Activated CD8-positive, alpha-beta memory T cell treated with anti-CD3 and anti-CD28 coated beads, Interleukin-2, amount 50 U/mL, for 24 hours (primary cell): ENCODE data around the gene SORCS1.
"Not testable (repeated sequence)": the region's sequence is repeated elsewhere in the genome, so short reads cannot be mapped to it uniquely, and the experiment has no call there.

ENCODE experiments used
- DNase-seq: peaks from one replicate; pipeline ENCODE4 v3.0.0-alpha.2; 2020; ENCODE audit errors: extremely low read depth

The SORCS1 gene

DNA sequence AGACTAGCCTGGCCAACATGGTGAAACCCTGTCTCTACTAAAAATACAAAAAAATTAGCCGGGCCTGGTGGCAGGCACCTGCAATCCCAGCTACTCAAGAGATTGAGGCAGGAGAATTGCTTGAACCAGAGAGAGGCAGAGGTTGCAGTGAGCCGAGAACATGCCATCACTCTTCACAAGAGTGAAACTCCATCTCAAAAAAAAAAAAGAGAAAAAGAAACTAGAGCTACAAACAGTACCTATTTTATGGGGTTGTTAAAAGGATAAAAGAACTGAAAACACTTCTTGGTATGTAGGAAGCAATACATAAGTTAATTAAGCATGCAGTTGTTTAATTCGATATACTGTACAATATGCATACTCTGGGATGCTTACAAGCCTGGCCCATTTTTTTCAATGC, 216.9 kb downstream of the SORCS1 start:
- DNase-seq, result no peak

DNA sequence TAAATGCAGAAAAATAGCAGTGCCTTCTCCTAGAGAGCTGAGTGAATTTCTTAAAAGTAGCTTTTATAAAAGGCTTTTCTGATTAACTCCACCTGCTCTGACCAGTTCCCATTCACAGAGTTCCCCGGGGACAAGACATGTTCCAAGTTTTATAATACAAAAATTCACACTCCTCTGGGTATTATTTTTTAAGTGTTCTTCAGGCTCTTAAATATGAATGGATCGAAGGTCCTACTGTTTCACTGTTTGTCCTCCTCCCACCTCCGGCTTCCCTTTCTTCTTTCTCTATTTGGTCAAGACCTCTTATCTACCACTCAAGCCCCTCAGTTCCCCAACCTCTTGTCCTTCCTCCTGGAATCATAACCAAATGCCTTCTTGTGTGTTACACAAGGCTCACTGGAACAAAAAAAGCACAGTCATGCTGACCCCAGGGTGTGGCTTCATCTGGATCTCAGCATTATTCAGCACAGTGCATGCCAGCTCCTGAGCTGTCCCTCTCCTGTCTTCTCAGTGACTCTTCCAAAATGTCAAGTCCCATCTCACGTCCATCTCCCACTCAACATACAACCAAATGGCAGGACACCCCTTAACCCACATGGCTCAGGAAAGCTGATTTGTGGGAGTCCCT, 222.4 kb downstream of the SORCS1 start:
- DNase-seq, result no peak

DNA sequence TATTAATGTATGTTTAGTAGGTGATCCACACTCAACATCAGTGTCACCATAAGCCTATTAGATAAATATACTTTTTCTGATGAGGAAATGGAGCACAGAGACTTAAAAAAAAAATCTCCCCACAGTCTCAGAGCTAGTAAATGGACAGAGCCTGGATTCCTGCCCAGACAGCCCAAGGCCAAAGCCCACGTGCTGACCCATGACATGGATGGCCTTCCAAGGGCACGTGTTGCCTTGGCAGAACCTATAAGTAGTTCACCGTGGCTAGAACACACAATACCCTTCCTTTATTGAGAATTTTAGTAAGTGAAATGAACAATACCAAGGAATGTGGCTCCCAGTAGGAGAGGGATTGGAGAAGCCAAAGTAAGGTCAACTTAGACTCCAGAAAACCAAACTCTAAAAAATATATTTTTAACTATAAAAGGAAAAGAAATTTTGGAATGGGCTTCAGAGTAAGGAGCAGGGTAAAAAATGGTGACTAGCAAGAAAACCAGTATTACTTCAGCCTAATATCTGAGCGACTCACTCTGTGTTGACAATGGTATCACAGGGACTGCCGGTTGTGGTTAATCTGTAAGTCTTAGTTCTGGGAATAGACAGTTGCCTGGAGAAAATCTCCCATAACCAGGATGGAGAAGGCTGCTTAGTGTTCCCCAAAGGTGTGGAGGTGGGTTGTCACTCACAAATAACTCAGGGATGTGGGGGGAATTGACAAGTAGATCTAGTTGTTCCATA, 223.0 kb downstream of the SORCS1 start:
- no peak for DNase-seq

DNA sequence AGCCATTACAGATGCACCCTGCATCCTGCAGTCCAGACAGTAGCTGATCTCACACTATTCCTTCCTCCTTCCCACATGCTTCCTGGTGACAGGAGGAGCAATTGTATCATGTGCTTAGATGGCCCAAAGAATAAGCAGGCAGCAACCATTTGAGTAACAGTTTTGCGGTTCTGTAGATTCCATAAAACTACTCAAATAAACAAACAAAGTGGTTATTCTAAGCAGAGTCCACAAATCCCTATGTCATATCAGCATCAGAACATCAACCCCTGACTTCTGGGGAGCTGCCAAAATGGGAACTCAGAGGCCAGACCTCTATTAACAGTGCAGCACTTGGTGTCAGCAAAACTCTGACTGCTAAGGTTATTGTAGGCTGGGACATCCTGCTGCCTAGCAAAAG, 226.0 kb downstream of the SORCS1 start:
- DNase-seq, result no peak

DNA sequence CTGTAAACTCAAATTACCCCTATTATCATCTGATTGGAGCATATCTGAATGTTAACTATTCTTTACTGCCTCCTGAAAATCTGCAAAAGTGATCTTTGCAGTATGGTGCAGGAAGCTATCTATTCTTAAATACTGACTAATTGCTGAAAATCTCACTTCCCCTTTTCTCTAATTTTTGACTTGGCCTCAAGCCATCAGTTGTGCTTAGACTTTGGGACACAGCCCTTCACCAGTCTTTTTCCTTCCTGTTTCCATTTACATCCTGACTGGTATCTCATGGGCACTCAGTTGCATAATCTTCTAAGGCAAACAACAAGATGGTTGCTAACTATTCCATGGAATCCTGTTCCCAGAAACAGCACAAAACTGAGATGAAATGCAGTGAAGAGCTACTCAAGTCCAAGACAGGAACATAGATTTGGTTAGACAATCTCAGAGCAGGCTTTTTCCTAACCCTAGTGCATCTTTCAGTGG, 228.5 kb downstream of the SORCS1 start:
- no peak for DNase-seq

DNA sequence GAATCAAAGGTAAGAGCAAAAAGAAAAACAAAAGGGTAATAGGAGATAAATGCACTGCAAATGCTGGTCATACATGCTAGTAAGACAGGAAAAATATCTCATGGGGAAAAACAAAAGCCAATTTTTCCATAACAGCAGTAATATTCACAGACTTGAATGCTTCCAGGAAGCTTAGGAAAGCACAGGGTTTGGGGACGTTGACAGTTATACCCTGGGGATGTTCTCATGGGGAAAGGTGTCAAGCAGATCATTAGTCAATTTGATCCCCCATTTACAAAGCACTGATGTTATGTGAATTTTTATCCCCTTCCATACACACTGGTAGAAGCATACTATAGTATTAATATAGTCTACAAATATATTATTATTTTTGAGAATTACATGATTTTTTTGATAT, 232.7 kb downstream of the SORCS1 start:
- DNase-seq, result no peak

DNA sequence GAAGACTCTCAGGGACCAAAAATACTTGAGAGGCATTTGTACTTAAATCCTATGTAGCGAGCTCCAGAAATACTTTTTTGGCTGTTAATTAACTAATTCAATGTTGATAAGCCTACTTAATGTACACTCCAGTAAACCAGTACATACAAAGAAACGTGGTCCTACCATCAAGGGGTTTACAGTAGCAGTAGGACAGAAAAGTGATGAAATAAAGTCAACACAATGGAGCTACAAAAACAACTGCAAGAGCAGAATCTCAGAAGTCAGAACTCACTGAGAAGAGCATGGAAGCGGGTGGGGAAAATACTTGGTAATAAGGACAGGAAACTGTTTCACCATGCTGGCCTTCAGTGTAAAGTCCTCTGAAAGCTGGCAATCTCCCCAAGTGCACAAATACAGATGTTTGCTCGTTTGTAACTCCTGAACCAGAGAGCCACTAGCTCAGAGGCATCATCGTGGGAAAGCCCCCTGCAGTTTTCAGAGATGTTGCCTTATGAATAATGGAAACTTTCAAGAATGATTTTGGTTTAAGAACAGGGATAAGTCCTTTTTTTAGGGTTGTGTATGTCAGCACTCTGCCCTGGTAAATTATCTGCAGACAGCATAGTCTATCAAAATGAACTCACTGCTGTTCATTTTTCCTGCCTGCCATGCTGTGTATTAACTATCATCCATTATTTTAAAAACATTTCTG, 233.2 kb downstream of the SORCS1 start:
- no peak for DNase-seq

DNA sequence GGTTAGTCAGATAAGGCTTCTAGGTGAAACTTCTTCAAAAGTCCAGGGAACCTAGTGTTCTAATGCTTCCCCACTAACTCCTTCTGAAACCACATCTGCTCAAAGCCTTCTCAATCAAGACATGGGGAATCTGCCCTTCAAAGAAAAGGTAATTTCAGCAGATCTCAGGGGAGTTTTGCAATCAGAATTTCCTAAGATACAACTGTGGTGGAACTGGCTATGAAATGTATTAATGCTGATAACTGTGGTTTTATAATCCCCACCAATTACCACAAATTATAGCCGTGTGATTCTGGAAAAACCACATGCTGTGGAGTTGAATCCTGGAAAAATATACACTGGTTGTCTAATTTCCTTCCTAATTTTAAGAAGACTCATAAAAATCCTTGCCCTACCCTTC, 233.8 kb downstream of the SORCS1 start:
- DNase-seq, result no peak

DNA sequence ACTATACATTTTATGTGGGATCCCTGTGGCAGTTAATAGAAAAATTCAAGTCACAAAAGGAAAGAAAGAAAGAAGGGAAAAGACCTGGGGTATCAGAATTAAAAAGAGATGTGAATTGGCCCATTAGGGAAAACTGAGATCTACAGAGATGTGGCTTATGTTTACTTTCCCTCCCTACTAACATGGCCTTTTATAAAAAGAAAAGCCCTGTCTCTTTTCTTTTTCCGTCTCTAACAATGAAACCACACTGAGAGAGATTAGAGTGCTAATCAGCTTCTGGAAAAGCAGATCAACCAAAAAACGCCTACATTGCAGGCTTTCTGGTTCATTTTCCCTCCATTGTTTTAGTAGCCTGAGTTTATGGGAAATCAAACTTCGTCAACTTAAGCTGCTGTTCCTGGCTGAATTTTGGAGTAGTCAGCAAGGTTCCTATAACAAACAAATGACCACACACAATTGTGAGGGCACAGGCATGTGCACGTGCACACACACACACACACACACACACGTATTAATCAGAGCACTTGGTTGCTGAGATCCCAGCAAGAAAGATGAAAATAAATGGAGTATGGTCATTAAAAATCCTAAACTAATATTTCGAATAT, 235.1 kb downstream of the SORCS1 start:
- DNase-seq, result no peak

DNA sequence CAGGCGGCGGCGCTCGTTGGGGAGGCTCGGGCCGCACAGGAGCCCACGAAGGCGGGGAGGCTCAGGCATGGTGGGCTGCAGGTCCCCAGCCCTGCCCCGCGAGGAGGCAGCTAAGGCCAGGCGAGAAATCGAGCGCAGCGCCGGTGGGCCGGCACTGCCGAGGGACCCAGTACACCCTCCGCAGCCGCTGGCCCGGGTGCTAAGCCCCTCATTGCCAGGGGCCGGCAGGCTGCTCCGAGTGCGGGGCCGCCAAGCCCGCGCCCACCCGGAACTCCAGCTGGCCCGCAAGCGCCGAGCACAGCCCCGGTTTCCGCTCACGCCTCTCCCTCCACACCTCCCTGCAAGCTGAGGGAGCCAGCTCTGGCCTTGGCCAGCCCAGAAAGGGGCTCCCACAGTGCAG, 236.4 kb downstream of the SORCS1 start:
- not testable (repeated sequence) for DNase-seq

DNA sequence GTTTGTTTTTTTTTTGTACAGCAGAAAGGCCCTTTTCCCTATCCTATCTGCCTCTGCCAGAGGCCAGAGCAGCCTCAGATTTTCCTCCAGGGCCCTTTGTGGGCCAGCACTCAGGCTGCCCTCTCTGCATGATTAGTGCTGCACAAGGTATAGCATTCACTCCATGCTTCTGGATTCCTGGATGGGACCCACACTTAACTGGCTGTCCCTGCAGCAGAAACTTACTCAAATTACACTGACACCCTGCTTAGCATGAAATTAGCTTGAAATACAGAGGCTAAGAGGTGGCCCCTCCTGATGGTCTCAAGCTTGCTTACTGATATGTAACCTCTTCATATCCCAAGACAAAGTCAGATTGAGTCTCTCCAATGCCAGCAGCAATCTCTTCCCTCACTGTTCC, 239.3 kb downstream of the SORCS1 start:
- no peak for DNase-seq

DNA sequence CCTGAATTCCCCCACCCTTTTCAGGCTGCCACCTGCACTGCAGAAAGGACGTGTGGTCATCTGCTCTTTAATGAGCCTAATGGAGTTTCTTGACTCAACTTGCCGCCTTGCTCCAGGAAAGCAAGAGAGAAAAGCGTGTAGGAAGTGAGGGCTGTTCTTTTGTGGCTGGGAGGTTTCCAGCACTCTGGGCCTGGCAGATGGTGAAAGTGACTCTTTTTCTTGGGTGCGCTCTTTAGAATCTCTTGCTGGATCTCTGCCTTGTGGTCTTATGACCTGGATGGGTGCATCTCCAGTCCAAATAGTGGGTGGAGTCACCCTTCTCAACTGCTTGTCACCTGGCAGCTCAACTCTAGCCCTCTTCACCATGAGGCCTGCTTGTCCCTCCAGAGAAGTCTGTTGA, 244.0 kb downstream of the SORCS1 start:
- no peak for DNase-seq

DNA sequence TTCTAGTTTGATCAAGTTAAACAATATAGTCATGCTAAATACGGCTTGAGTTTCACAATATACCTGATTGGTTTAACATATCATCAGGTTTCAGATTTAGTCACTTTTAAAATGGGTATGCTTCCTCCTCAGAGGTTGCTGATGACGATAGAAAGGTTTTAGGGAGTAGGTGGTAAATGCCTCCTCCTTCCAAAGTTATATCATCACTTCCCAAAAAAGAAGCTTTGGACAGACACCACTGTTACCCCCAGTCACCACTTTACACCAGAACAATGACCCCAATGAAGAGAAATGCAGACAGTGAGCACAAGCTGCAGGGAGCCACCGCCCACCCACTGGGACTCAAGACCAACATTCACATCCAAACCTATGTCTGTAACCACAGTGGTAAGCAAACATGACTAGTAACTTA, 244.6 kb downstream of the SORCS1 start:
- no peak for DNase-seq

DNA sequence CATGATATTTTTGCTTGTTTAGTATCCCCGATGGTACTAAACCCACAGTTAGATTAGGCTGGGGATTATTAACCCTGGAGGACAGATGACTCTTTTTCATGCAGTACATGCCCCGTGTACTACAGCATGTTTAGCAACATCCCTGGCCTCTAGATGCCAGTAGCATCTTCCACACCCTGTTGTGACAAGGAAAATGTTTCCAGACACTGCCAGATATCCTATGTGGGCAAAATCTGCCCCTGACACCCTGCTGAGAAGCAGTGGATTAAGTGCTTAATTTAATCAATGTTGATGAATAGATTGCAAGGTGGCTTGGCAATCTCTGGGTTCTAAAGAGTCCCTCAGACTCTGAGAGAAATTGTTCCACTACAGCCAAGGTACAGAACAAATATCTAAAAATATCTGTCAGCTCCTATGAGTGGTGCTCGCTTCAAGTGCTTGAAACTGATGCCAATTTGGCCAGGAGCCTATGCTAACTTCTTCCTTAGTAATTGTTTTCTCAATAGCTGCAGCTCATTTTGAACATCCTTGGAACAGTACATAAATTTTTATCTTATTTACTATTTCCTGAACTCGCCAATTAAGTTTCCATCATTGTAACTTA, 247.0 kb downstream of the SORCS1 start:
- DNase-seq, result no peak

DNA sequence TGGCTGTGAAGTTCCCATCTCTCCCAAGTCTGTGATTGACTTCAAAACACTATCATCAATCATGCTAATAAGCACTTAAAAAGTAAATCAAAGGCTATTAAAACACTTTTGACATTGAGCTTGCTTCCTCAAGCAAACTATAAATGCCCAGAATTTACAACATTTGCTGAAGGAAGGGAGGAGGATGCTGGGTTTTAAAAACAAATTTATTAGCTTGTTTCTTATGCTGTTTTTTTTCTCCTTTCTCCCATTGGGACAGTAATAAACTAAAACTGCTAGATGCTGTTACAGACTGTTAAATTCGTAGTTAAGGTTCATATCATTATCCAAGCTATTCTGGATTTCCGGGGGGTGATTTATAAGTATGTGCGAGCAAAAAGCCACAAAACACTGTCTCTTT, 250.5 kb downstream of the SORCS1 start:
- DNase-seq, result no peak

DNA sequence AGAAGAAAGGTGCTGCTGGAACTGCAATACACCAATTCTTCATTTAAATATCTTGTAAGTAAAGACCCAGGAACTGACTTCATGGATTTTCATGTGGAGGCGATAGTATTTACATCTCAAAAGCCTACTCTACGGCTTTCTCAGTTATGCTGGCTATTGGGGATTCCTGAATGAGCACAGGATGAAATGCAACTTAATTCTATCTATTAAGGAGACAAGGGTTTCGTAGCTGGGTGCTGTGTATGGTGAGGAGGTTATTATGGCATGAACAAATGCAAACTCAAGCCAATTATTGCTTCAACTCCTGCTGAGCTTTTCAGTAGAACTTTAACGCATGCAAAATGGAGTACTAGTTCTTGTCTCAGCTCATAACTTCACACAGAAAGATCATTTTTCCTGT, 251.2 kb downstream of the SORCS1 start:
- DNase-seq, result no peak

DNA sequence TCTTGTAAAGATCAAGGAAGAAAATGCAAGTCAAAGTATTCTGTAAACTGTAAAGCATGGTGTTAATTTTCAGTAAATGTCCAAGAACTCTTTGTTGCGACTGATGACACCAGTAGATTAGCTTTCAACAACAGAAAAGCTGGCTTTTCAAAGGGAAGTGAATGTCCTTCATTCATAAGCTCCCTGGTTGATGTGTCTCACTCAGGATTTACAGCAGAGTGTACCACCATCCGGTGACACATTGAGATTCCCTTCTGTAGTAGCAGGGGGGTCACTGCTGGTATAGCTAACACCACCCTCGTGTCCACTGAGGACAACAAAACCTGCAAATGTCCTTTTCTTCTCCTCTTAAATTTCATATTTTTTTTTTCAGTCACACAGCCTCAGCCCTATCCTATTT, 253.4 kb downstream of the SORCS1 start:
- DNase-seq, result no peak

DNA sequence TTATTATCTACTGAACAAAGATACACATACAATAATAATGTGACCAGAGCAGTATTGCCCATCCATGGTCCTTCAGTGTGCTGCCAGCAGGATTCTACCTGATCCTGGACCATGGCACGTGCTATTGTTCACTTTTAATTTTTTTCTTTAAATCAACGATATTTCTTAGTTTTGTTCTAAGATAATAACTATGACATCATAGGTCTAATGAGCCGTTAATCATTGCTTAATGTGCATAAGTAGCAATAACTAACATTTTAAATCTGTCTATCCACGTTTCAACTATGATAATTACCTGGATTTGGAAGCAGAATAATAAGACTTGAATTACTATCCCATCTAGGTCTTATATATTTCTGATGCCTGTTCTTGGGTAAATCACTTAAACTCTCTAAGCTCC, 253.8 kb downstream of the SORCS1 start:
- DNase-seq, result no peak

DNA sequence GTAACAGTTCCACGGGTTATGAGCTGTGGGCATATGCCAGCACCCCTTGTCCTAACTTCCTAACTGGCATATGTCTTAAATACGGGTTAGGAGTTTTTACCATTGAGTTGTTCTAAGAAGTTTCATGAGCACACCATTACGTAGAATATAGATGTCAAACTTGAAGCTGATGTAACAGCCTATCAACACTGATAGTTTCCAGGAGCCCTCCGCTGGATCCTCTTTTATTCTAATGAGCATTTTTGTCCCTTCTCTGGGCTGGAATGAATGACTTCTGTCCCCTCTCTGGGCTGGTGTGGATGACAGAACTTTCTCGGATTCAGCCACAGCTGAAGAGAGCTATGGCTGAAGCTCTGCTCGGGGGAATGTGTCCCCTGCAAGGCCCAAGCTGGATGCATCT, 256.3 kb downstream of the SORCS1 start:
- DNase-seq, result no peak

DNA sequence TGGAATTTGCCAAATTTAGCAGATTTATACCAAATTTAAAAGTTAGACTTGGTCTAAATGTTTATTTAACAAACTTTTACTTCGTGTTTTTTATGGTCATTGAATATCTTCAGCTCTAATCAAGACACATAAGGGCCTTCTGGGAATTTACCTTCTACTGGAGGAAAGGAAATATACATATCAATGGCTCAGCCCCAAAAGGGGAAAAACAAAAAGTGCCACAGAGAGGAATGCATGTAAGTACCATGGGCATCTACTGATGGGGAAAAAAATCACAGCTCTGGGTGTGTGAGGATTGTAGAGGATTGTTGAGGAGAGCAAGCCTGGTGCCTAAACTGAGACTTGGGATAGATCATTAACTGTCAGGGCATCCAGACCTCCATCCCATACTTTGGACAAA, 260.3 kb downstream of the SORCS1 start:
- DNase-seq, result no peak

DNA sequence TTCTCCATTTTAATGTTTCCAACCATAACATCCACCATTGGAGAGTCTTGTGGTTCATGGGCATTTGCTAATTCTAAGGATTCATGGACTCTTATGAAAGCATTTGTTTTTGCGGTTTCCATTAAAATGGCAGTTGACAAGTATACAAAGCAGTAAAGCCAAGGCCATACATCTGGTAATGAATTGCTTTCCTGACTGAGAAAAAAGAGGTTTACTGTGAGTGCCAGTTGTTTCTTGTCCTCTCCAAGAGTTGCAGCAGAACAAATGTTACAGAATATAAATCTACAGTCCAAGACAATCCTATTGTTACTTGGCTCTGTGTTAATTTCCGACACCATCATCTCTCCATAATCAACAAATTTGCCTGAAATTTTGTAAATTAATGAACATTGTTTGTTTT, 261.3 kb downstream of the SORCS1 start:
- DNase-seq, result no peak

DNA sequence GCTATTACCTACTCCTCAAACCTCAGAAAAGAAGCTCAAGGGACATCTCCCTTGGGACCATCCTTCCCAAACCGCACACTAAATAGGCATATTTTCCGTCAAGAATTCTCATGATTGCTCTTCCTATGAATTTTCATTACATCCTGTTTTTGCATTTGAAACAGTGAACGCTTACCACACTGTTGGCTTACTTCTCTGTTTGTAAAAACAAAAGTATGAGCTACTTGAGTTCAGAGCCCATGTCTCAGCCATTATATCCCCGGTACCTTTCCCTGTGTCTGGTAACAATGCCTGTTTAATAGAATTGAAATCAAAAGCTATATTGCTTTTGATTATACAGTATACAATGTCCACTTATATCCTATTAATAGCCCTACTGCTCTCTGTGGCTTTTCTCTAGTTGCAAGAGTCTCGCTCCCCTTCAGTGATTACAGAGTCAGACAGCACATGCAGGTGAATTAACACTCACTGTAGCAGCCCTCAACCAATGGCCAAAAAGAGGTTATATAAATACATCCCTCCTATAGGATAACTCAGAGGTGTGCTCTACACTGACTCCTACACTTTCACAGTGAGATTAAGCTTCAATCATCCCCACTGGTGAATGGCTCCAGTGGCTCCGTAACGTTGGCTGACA, 264.4 kb downstream of the SORCS1 start:
- DNase-seq, result no peak
